ENCODE data around the gene PDE3A.
"Not testable (repeated sequence)": the region's sequence is repeated elsewhere in the genome, so short reads cannot be mapped to it uniquely, and the experiment has no call there.

Gene PDE3A

DNA sequence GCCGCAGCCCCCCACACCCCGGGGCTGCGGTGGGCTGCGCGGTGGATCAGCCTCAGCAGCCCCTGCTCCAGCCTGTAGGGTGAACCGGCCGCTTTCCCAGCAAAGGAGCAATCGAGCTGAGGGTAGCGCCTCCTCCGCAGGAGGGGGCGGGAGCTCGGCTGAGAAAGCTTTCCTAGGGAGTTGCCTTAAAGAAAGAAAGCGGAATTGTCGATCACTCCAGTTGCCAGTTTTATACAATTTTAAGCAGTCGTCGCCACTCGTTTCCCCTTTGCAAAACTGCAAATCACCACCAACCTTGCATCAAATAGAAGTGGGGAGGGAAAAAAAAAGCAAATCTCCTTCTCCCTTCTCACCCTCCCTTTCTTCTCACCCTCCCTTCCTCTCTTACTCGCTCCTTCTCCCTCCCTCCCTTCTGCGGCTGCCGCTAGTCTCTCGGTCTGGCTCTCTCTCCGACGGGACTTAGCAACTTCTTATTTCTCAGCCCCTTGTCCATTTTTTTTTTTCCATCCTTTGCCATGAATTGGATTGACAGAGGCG lies at the start of gene PDE3A:
Gene PDE3A (plus strand): TSS at position 424 of the 537 bp plus-strand sequence. CDS start 748 bp downstream, outside the sequence.
- DNase-seq = no peak

DNA sequence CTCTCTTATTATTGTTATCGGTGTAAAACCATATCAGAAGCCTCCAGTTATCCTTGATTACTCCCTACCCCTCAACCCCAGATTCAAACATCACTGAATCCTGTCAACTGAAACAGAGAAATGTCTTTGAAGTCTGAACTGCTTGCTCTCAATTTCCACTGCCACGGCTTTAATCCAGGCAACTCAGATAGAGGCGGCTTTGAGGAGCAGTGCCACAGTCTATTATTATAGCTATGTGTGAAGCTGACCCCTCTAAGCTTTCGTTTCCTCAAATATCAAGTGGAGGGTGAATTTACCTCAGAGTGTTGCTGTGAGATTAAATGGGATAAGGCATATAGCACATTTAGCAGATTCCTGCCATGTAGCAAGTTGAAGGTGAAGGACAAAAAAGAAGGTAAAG lies 49.0 kb upstream of the PDE3A start:
- DNase-seq = no peak

DNA sequence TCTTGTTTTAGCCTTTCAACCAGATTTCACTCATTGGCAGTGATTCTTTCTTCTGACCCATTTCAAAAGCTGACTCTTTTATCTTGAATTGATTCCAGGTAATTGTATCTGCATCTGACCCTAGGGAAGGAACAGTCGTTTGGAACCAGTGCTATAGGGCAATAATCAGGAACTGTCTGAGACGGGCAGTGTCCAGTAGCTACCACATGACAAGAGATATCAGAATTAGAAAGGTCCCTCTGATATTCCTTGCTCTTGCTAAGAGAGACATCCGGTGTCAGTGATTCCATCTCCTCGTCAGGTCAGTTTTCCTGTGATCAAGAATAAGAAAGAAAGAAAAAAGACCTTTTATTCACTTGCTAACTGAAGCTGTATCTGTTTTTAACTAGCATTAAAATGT lies 47.8 kb upstream of the PDE3A start:
- no peak for DNase-seq

DNA sequence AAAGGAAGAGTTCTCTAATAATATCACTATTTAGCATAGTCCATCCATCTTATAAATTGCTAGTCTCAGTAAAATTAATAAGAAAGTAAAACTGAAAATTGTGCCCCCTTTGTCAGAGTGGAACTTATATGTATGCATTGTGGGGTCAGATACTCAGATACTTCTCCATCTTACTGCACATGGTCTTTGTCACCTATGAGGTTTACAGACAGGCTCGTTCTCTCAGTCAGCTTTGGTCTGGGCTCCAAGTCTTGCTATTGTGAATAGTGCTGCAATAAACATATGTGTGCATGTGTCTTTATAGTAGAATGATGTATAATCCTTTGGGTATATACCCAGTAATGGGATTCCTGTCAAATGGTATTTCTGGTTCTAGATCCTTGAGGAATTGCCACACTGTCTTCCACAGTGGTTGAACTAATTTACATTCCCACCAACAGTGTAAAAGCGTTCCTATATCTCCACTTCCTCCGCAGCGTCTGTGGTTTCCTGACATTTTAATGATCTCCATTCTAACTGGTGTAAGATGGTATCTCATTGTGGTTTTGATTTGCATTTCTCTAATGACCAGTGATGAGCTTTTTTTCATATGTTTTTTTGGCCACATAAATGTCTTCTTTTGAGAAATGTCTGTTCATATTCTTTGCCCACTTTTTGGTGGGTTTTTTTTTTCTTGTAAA lies 37.4 kb upstream of the PDE3A start:
- not testable (repeated sequence) for DNase-seq

DNA sequence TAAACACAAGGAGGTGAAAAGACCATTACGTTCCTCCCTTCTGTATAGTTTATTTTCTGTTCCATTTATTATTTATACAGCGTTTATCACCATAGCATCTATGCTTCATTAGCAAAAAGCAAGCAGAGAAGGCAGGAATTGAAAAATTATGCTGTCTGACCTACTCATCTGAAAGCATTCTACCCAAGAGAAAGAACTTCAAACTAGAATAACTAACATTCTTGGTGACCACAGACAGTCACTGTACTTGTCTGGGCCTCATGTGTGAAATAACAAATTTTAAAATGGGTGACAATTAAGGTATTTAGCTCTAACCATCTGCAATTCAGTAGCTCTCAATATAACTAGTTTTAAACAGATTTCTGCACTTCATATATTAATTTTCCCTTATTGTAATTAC lies 29.3 kb upstream of the PDE3A start:
- DNase-seq = no peak

DNA sequence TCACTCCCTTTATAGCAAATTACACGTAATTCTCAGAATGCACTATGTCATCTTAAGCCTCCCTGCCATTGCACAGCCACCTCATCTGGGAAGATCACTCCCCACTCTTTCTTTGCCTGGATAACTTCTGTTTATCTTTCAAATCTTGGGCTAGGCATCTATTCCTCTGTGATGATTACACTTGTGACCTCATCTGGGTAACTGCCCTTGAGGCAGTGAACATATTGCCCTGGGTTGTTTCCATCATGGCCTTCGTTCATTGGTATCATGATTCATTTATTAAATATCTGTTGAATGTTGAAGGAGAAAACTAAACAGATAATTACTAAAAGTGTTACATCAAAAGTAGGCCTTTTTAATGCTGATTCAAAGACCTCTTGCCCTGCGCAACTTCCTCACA lies 26.2 kb upstream of the PDE3A start:
- no peak for DNase-seq

DNA sequence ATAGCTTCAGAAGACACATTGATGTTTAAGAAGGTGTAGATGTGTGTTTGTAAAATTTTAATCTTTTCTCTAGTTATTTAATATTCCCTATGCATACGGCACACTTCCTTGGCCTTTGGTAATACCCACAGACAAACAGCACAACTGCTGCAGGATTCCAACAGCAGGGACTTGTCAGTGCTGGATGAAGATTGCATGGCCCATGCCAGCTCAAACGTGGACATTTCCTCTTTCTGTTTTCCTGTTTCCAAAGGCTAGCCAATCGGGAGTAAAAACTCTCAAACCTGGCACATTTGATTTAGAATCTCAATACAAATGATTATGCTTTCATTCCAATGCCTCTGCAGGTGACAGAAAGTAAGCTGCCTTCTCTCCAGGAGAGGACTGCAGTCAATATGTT lies 22.5 kb upstream of the PDE3A start:
- DNase-seq = no peak

DNA sequence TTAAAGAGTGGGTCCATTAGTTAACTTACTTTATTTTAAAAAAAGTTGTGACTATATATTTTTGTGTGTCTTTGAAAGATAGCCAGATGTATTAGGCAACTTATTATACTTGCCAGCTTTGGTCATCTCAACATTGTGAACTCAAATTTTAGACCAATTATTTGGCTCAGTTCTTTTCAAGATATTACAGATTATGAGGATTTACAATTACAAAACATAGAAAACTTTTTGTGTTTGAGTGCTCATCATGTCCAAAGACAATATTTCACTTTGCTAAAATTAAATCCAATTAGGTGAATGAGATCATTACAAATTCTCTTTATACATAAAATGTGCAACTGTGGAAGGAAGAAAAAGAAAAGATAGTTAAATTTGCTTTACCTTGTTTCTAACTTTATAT lies 18.3 kb upstream of the PDE3A start:
- DNase-seq = no peak

DNA sequence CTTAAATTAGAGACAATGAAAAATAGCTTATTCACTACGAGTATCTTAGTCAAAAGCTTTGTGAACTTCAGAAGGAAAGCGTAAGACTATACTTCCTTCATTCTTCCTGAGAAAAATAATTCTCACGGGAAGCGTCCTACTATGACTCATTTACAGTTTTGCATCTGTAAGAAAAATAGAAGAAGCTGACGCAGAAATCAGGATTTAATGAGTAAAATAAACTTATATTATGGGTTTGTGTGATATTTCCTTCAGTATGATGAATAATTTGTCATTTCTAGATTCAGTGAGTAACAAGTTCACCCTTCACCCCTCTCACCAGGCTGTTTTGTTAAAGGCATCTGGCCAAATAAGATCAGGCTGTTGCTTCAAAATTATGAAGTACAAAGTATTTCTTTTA lies 17.8 kb upstream of the PDE3A start:
- no peak for DNase-seq

DNA sequence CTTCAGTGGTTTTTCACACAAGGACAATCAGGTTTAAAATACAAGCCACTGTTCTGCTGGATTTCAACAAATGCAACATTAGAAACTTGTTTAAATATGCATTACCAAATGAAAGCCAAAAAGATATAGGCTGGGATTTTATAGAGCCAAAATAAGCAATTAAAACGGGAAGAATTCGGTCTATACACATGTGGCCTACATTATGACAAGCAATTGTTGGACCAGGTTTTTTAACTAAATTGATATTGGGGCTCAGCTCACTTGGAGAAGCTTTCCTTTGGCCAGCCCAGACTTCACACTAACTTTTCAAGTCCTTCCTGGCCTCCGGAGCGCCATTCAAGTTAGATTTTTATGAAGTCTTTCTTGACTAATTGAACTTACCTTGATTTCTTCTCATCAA lies 16.9 kb upstream of the PDE3A start:
- no peak for DNase-seq

DNA sequence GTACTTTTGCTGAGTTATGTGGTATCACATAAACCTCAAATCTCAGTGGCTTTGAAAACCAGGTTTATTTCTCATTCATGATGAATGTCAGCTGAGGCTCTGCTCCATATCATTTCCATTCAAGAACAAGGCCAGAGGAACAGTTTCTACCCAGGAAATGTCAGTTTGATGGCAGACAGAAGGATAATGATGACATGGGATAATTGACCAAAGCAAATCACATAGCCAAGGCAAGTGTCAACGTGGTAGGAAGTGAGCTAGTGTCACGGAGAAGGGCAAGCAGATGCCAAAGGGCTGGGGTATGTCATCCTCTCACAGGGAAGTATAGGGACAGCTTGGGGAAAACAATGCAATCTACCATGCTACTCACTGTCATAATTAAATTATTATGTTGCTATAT lies 12.3 kb upstream of the PDE3A start:
- no peak for DNase-seq

DNA sequence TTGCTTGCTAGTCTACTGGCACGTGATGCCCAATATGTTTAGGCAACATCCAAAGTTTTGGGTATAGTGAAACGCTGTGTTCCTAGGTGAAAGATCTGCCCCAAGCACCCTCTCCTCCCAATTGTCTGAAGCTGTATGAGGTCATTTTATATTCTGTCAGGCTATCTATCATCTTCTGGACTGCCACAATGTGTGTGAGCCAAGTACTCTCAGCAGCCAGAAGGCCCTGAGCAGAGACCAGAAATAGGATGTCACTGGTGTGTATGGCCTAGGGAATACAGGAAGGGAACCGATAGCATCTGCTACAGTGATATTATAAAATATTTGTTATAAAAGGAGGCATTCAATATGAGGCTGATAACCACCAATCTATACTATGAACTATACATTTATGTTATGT lies 7.9 kb upstream of the PDE3A start:
- DNase-seq = no peak

DNA sequence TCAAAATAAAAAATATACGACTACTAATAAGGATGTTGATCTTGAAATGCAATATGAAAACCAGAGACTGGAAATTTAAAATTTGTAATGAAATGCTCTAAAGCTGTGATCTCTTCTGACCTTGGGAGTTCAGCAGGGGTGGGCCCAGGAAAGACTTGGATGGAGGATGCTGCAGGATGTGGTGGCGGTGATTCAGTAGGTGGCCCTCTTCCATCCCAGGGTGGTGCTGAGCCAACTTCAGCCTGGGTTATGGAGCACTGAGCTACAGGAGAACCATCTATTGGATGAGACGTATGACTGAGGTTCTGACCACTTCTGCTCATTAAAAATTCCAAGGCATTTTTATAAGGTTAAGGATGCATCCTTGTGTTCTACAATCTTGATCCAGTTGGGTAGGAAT lies 6.9 kb upstream of the PDE3A start:
- DNase-seq = no peak

DNA sequence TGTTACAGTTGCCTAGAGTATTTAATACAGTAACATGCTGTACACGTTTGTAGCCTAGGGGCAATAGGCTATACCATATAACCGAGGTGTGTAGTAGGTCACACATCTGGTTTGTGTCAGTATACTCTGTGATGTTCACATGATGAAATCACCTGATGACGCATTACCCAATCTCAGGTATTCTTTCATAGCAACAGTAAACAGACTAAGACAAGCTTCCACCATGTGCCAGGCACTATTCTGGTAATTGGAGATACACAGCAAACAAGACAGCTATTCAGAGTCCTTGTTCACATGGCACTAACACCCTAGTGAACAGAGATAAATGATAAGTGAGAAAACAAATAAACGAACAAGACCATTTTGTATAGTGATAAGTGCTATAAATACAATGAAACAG lies 3.8 kb upstream of the PDE3A start:
- DNase-seq = no peak

DNA sequence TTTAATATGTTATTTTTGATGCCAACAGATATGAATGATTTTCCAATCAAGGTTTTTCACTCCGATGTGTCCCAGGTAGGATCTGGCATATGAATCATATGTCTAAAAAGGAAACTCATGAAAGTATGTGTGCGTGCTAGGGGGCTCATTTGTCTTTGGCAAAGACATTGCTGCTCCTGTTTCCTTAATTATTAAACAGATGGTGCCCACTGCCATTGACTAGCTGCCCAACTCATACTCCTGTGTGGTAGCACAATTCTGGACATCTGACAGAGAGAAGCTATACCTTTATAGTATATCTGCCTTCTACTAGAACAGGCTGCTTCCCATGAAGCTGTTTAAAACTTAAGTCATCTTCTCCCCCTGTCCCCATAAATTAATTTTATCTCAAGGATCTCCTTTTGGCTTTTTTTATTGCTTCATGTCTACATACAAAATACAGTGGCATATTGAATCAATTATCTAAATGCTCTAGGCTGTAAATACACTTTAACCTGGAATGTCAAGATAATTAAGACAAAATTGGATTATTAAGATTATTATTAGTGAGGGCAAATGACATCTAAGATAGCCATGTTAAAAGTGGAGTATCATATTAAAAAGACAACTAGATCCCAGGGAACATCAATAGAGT lies 1.4 kb upstream of the PDE3A start:
- no peak for DNase-seq

DNA sequence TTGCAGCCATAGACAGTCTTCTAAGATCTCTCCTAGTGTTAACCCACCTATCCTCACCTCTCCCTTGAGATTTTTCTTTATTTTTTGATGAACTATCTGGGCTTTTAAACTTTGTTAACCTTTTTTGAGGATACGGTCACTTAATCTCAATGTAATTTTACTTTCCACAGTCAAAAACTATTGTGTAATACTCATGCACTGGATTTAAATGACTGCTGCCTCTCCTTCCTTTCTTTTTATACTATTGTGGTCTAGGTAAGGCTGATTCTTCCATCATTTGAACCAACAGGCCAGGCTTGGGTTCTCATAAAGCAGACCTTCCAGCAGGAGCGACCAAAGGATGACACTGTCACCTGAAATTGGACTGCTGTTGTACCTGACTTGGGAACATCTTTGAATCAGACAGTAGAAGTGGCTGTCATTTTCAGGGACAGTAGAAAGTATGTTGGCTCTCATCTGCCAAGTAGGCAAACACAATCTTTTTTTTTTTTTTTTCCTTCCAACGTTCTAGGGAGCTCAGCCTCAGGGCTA lies 689 bp upstream of the PDE3A start:
- no peak for DNase-seq

DNA sequence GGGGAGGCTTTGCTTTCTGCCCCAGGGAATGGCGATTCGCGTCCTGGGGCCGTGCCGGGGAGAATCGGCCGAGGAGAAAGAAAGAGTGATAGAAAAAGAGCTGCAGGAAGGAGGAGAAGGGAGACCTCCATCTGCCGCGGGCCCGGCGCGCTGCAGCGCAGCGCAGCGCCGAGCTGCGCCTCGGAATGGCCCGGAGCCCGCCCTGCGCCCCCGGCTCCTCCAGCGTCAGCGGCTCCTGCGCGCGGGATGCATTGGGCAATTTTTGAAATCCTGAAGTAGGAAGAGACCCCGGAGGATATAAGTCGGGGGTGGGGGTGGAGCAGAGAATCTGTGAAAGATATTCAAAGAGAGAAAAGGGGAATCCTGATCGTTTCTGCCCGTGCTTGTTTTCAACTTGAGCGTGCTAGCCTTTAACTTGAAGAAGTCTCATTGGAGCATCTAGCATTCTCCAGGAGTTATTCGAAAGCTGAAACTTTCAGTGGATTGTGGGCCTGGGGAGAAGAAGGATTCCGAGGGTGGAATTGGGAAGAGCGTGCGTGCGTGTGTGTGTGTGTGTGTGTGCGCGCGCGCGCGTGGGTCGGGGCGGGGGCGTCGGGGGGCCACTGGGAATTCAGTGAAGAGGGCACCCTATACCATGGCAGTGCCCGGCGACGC lies 441 bp downstream of the PDE3A start:
- no peak for DNase-seq

DNA sequence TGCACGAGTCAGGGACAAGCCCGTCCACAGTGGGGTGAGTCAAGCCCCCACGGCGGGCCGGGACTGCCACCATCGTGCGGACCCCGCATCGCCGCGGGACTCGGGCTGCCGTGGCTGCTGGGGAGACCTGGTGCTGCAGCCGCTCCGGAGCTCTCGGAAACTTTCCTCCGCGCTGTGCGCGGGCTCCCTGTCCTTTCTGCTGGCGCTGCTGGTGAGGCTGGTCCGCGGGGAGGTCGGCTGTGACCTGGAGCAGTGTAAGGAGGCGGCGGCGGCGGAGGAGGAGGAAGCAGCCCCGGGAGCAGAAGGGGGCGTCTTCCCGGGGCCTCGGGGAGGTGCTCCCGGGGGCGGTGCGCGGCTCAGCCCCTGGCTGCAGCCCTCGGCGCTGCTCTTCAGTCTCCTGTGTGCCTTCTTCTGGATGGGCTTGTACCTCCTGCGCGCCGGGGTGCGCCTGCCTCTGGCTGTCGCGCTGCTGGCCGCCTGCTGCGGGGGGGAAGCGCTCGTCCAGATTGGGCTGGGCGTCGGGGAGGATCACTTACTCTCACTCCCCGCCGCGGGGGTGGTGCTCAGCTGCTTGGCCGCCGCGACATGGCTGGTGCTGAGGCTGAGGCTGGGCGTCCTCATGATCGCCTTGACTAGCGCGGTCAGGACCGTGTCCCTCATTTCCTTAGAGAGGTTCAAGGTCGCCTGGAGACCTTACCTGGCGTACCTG lies 1.1 kb downstream of the PDE3A start:
- DNase-seq = no peak

DNA sequence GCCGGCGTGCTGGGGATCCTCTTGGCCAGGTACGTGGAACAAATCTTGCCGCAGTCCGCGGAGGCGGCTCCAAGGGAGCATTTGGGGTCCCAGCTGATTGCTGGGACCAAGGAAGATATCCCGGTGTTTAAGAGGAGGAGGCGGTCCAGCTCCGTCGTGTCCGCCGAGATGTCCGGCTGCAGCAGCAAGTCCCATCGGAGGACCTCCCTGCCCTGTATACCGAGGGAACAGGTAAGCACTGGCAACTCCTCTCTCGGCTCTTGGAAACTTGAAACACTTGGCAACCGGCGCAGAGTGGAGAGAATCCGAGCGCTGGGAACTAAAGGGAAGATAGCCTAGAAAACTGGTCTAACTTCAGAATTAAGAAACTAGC lies 1.7 kb downstream of the PDE3A start:
- no peak for DNase-seq

DNA sequence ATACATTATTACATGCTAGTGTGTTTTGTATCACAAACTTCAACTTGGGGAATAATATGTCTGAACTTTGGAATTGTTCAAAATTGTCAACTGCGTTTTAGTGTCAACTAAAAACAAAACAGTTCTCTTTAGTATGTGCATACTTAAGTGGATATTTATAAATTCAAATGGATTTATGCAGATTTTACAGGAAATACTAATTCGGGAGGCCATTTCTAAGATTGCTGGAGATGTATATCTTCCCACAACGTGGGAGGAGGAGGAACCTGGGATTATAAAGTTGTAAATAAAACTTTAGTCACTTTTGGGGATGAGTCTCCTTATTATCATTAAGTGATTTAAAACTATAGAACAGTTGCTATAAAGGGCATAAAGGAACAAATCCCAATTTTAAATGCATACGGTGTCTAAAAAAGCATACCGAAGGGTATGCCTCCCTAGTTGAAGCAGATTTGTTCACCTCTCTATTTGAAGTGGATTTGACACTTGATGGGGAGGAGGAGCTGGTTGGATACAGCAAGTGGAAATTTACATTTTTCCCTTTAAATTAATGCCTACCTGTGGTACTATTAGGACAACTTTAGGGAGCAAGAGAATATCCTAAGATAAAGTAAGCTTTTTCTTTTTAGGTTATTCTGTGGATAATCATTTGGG lies 2.7 kb downstream of the PDE3A start:
- DNase-seq = no peak

DNA sequence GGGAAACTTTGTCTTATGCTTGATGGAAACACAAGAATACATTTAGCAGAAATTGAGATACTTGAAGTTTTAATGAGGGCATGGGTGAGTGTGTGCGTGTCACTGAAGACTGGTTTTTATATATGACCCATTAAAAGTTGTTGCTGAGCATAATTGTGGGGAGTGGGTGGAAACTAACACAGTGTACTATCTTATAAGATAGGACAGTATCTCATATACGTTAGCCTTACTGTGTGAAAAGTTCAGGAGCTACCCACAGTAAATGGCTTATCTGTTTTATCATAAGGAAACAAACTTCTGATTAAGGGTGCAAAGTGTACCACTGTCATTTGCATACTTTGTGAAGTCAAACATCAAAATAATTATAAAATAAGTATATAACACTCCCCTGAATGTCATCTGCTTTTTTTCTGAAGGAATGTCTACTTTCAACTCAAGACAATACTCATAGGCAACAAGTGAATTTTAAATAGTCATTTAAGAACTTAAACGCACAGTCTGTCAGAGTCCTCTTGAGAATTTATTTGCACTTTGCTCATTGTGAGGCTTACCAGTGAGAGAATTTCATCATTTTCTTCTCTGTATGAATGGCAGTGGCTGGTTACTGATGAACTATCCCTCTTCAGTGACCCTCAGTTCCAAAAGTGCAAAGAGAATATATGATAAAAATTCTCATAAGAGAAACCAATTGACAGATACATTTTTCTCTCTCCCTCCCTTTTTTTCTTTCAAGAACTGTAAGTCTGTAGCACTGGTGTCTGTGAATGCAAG lies 4.2 kb downstream of the PDE3A start:
- no peak for DNase-seq

DNA sequence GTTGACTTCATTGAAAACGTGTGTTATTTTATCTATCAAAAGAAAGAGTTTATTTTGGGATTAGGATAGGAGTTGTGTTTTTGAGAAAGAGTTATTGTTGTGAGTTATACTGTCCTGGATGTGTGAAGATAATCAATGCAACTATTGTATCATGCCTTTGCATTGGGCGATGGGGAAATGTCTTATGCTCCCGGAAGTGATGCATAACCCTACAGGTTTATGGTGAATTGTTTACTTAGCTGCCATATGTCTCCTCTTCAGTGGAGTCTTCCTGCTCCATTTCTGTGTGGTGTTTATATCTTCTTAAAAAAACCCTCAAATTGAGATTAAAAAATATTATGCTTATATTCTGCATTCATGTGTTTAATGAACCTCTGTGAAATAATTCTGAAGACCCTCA lies 6.5 kb downstream of the PDE3A start:
- no peak for DNase-seq
